A549 treated with GW870086 at 1 μM for 4 hours (cell line): ENCODE results near the gene F13A1. TPM values are rescaled to one million over a fixed set of nuclear protein-coding genes. Genes with fewer than 3 reads are reported as not detected.

Experiments
- total RNA-seq: library from RNA; stranded (reverse); fragments of 200-300 nt; extraction: Qiagen RNA extraction; gene quantifications from 5 replicates; pipeline ENCODE4 v1.2.3, GENCODE V29; 2022; ENCODE audit warnings: low read depth

The F13A1 gene
- not detected in 5 replicates for total RNA-seq

GRCh38 chr6:6319952-6320811 is at the start of gene F13A1:
TSS of gene F13A1 (minus strand) at chr6:6320662. CDS start at chr6:6318664, 1,998 bp downstream.

